ENCODE measurements around the gene UTS2R. TPM values are rescaled to one million over a fixed set of nuclear protein-coding genes. Genes with fewer than 3 reads are reported as not detected.
"Not testable (repeated sequence)": the region's sequence is repeated elsewhere in the genome, so short reads cannot be mapped to it uniquely, and the experiment has no call there.

The UTS2R gene
- total RNA-seq, 2 donors from 2014 or later, result not detected

- no peaks in the 10 kb centered on the region for H3K9me3 ChIP-seq
- H3K36me3 ChIP-seq, result no peaks in the 10 kb centered on the region
- H3K27me3 ChIP-seq (replicated peaks; ENCODE audit: insufficient read depth), result no peaks in the 10 kb centered on the region
- intact Hi-C loops (cut with DNase I), result loop anchor here (10.0 kb wide), 1 partner anchor 418 kb away; no protein-coding TSS in a partner anchor
- 69% methylated on average over 19 of the region's 20 CpGs for WGBS
- no peak for DNase-seq (ENCODE audit: low spot score)
- no peak overlapping the region for H3K4me3 ChIP-seq
- no peaks in the 10 kb centered on the region for H3K4me1 ChIP-seq (replicated peaks)
- TF ChIP-seq POLR2AphosphoS5 (IDR thresholded peaks at IDR 0.05) (no peak), CTCF (IDR thresholded peaks at IDR 0.05) (no peak), POLR2A (IDR thresholded peaks at IDR 0.05) (no peak)
- H3K27ac ChIP-seq, result no peak overlapping the region
Observed at GRCh38 chr17:82356845-82357355, 14.7 kb upstream of the UTS2R start.

GRCh38 chr17:82357394-82357793, 14.2 kb upstream of the UTS2R start:
- H3K4me3 ChIP-seq, result no peak overlapping the region
- H3K27ac ChIP-seq, result no peak overlapping the region
- H3K9me3 ChIP-seq, result no peaks in the 10 kb centered on the region
- 71% methylated on average over 2 of the region's 2 CpGs for WGBS
- no peaks in the 10 kb centered on the region for H3K4me1 ChIP-seq (replicated peaks)
- TF ChIP-seq CTCF (IDR thresholded peaks at IDR 0.05) (no peak), POLR2A (IDR thresholded peaks at IDR 0.05) (no peak), POLR2AphosphoS5 (IDR thresholded peaks at IDR 0.05) (no peak)
- intact Hi-C loops (cut with DNase I), result loop anchor here (10.0 kb wide), 1 partner anchor 417 kb away; no protein-coding TSS in a partner anchor
- no peaks in the 10 kb centered on the region for H3K27me3 ChIP-seq (replicated peaks; ENCODE audit: insufficient read depth)
- no peak for DNase-seq (ENCODE audit: low spot score)
- no peaks in the 10 kb centered on the region for H3K36me3 ChIP-seq

GRCh38 chr17:82358465-82359350, 12.9 kb upstream of the UTS2R start, which contains the start of gene TEX19:
Gene TEX19 (plus strand): TSS chr17:82359247. CDS start chr17:82362151, 2,904 bp downstream.
- intact Hi-C loops (cut with DNase I), result loop anchor here (10.0 kb wide), 1 partner anchor 416 kb away; no protein-coding TSS in a partner anchor
- 50% methylated on average over 21 of the region's 21 CpGs for WGBS
- TF ChIP-seq POLR2A (IDR thresholded peaks at IDR 0.05) (no peak), POLR2AphosphoS5 (IDR thresholded peaks at IDR 0.05) (no peak), CTCF (IDR thresholded peaks at IDR 0.05) (no peak)

DNA sequence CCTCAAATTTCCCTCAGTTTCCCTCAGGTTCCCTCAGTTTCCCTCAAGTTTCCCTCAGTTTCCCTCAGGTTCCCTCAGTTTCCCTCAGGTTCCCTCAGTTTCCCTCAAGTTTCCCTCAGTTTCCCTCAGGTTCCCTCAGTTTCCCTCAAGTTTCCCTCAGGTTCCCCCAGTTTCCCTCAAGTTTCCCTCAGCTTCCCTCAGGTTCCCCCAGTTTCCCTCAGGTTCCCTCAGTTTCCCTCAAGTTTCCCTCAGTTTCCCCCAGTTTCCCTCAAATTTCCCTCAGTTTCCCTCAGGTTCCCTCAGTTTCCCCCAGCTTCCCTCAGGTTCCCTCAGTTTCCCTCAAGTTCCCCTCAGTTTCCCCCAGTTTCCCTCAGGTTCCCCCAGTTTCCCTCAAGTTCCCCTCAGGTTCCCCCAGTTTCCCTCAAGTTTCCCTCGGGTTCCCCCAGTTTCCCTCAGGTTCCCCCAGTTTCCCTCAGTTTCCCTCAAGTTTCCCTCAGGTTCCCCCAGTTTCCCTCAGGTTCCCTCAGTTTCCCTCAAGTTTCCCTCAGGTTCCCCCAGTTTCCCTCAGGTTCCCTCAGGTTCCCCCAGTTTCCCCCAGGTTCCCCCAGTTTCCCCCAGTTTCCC, 12.0 kb upstream of the UTS2R start:
- not testable (repeated sequence) for H3K4me3 ChIP-seq; H3K36me3 ChIP-seq; H3K27me3 ChIP-seq (replicated peaks; ENCODE audit: insufficient read depth); H3K27ac ChIP-seq; H3K9me3 ChIP-seq; DNase-seq (ENCODE audit: low spot score); H3K4me1 ChIP-seq (replicated peaks)
- intact Hi-C loops (cut with DNase I), result loop anchor here (10.0 kb wide), 1 partner anchor 415 kb away; no protein-coding TSS in a partner anchor
- 92% methylated on average over 1 of the region's 1 CpG for WGBS

More at GRCh38 chr17:82358465-82359350, 12.9 kb upstream of the UTS2R start, which contains the start of gene TEX19:
- H3K9me3 ChIP-seq, result no peaks in the 10 kb centered on the region
- no peak within 1 kb of the TSS for H3K27ac ChIP-seq
- H3K36me3 ChIP-seq, result no peaks in the 10 kb centered on the region
- no peaks in the 10 kb centered on the region for H3K27me3 ChIP-seq (replicated peaks; ENCODE audit: insufficient read depth)
- H3K4me1 ChIP-seq (replicated peaks), result no peaks in the 10 kb centered on the region
- no peak for DNase-seq (ENCODE audit: low spot score)
- H3K4me3 ChIP-seq, result no peak within 1 kb of the TSS

DNA sequence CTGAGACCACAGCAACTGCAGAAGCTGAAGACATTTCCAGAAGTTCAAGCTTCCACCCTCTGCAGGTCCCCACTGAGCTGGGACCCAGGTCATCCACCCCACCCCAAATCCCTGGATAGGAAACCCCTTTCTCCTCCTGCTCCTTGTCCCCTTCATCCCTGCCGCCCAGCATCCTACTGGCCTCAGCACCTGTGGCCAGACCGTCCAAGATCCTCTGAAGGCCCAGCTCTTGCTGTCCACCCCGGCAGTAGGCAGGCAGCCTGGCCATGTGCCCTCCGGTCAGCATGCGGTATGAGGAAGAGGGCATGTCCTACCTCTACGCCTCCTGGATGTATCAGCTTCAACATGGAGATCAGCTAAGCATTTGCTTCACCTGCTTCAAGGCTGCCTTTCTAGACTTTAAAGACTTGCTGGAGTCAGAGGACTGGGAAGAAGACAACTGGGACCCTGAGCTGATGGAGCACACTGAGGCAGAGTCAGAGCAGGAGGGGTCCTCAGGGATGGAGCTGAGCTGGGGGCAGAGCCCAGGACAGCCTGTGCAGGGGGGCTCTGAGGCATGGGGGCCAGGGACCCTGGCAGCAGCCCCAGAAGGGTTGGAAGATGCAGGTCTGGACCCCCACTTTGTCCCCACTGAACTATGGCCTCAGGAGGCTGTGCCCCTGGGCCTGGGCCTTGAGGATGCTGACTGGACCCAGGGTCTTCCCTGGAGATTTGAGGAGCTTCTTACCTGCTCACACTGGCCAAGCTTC, 9.5 kb upstream of the UTS2R start:
- no peaks in the 10 kb centered on the region for H3K9me3 ChIP-seq
- intact Hi-C loops (cut with DNase I), result no loop called here
- TF ChIP-seq CTCF (IDR thresholded peaks at IDR 0.05), result no peak
- no peak for TF ChIP-seq POLR2AphosphoS5 (IDR thresholded peaks at IDR 0.05)
- TF ChIP-seq POLR2A (IDR thresholded peaks at IDR 0.05), result no peak
- no peak for DNase-seq (ENCODE audit: low spot score)
- H3K27ac ChIP-seq, result no peak overlapping the region
- H3K36me3 ChIP-seq, result no peaks in the 10 kb centered on the region
- no peaks in the 10 kb centered on the region for H3K4me1 ChIP-seq (replicated peaks)
- WGBS, result 92% methylated on average over 6 of the region's 6 CpGs
- H3K27me3 ChIP-seq (replicated peaks; ENCODE audit: insufficient read depth), result no peaks in the 10 kb centered on the region
- H3K4me3 ChIP-seq, result no peak overlapping the region
